ENCODE results near the gene AKAP6.

The AKAP6 gene

GRCh38 chr14:32508281-32508680, 179.2 kb downstream of the AKAP6 start:
- H3K27me3 Mint-ChIP-seq (ENCODE audit: low read depth, poor library complexity), result no peaks in the 10 kb centered on the region
- H3K27ac Mint-ChIP-seq, result no peak overlapping the region
- no peak for TF ChIP-seq CTCF (IDR thresholded peaks at IDR 0.05)
- H3K4me3 Mint-ChIP-seq, result no peak overlapping the region
- H3K4me1 Mint-ChIP-seq, result peaks cover 28% of the 10 kb centered on the region
- DNase-seq, result no peak
- H3K36me3 Mint-ChIP-seq (ENCODE audit: low read depth), result no peaks in the 10 kb centered on the region
- H3K9me3 Mint-ChIP-seq, result no peaks in the 10 kb centered on the region

- Mint-ChIP-seq H3K27me3 (ENCODE audit: low read depth, poor library complexity) (no peaks in the 10 kb centered on the region), H3K27ac (peak overlapping the region; percentile 86), H3K4me3 (no peak overlapping the region), H3K36me3 (ENCODE audit: low read depth) (no peaks in the 10 kb centered on the region), H3K9me3 (no peaks in the 10 kb centered on the region), H3K4me1 (peaks cover 42% of the 10 kb centered on the region)
- TF ChIP-seq CTCF (IDR thresholded peaks at IDR 0.05), result no peak
- DNase-seq, result no peak
These were observed 180.6 kb downstream of the AKAP6 start for GRCh38 chr14:32509632-32510187.

- peaks cover 51% of the 10 kb centered on the region for H3K4me1 Mint-ChIP-seq
- no peak overlapping the region for H3K4me3 Mint-ChIP-seq
- H3K9me3 Mint-ChIP-seq, result peaks cover 4% of the 10 kb centered on the region
- no peak overlapping the region for H3K27ac Mint-ChIP-seq
- no peak for TF ChIP-seq CTCF (IDR thresholded peaks at IDR 0.05)
- no peak for DNase-seq
- H3K27me3 Mint-ChIP-seq (ENCODE audit: low read depth, poor library complexity), result peaks cover 2% of the 10 kb centered on the region
- no peaks in the 10 kb centered on the region for H3K36me3 Mint-ChIP-seq (ENCODE audit: low read depth)
These were observed 181.7 kb downstream of the AKAP6 start for GRCh38 chr14:32510815-32511214.

GRCh38 chr14:32512348-32512747, 183.2 kb downstream of the AKAP6 start:
- no peaks in the 10 kb centered on the region for H3K36me3 Mint-ChIP-seq (ENCODE audit: low read depth)
- H3K27me3 Mint-ChIP-seq (ENCODE audit: low read depth, poor library complexity), result peaks cover 2% of the 10 kb centered on the region
- no peak overlapping the region for H3K4me3 Mint-ChIP-seq
- no peak for DNase-seq
- no peak overlapping the region for H3K27ac Mint-ChIP-seq
- H3K9me3 Mint-ChIP-seq, result peaks cover 7% of the 10 kb centered on the region
- no peak for TF ChIP-seq CTCF (IDR thresholded peaks at IDR 0.05)
- peaks cover 51% of the 10 kb centered on the region for H3K4me1 Mint-ChIP-seq

- H3K4me1 Mint-ChIP-seq, result peaks cover 51% of the 10 kb centered on the region
- H3K36me3 Mint-ChIP-seq (ENCODE audit: low read depth), result peaks cover under 1% of the 10 kb centered on the region
These were observed 183.7 kb downstream of the AKAP6 start for GRCh38 chr14:32512813-32513212.

More at GRCh38 chr14:32512813-32513212, 183.7 kb downstream of the AKAP6 start:
- Mint-ChIP-seq H3K9me3 (peaks cover 12% of the 10 kb centered on the region), H3K4me3 (peak overlapping the region; percentile 18), H3K27me3 (ENCODE audit: low read depth, poor library complexity) (peaks cover 2% of the 10 kb centered on the region), H3K27ac (peak overlapping the region; percentile 52)
- no peak for DNase-seq
- TF ChIP-seq CTCF (IDR thresholded peaks at IDR 0.05), result no peak
